RWPE2 (cell line): ENCODE data around the gene OXSR1.

Experiments used
- ATAC-seq: fragments of 200-7000 bp; cut with Tn5 transposase; 3 replicates; pipeline ENCODE4 v1.9.1; 2021; ENCODE audit warnings: low read depth
- DNase-seq: peaks from one replicate; pipeline ENCODE4 v3.0.0-alpha.2; 2020; ENCODE audit warnings: low spot score
- H3K27ac ChIP-seq: fragments of 450-650 bp; 2 replicates; pipeline ENCODE4 v1.5.1; 2017; ENCODE audit warnings: mild to moderate bottlenecking; ENCODE audit not compliant: poor library complexity, severe bottlenecking
- H3K27me3 ChIP-seq: fragments of 250-450 bp; sonication (Bioruptor Pico); 2 replicates; pipeline ENCODE4 v1.5.1; 2021; ENCODE audit warnings: mild to moderate bottlenecking, moderate library complexity; ENCODE audit not compliant: insufficient read depth, poor library complexity, severe bottlenecking
- H3K36me3 ChIP-seq: fragments of 250-450 bp; sonication (Bioruptor Pico); 2 replicates; pipeline ENCODE4 v1.5.1; 2020; ENCODE audit warnings: low read depth, mild to moderate bottlenecking, moderate library complexity
- H3K4me1 ChIP-seq: fragments of 250-450 bp; sonication (Bioruptor Pico); 2 replicates; pipeline ENCODE4 v1.5.1; 2021; ENCODE audit warnings: mild to moderate bottlenecking, moderate library complexity; ENCODE audit not compliant: insufficient read depth, poor library complexity, severe bottlenecking
- H3K4me3 ChIP-seq: fragments of 250-450 bp; sonication (Bioruptor Pico); 2 replicates; pipeline ENCODE4 v1.5.1; 2021; ENCODE audit warnings: mild to moderate bottlenecking, moderate library complexity; ENCODE audit not compliant: severe bottlenecking
- H3K9me3 ChIP-seq: fragments of 250-450 bp; sonication (Bioruptor Pico); 2 replicates; pipeline ENCODE4 v1.5.1; 2021; ENCODE audit warnings: mild to moderate bottlenecking, moderate library complexity; ENCODE audit not compliant: severe bottlenecking
- CTCF ChIP-seq: fragments of 450-650 bp; IDR thresholded peaks from one replicate; pipeline ENCODE4 v1.5.1; 2017; ENCODE audit warnings: mild to moderate bottlenecking, moderate library complexity; ENCODE audit not compliant: poor library complexity, severe bottlenecking

The OXSR1 gene

DNA sequence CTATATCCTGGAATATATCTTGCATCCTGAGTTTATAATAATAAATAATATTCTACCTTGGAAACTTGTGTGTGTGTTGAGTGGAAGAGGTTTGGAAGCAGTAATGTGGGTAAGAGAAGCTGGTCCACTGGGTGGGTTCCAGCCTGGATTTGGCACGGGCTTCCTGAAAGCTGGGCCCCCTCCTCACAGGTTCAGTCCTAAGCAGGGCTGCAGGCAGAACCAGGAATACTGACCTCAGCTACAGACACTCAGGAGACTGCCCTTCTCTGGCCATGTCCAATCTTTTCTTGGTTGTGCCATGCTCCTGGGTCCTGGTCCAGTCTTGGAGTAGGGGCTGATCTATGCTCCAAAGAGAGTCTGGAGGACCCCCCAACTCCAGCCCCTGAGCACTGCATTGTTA, 22.4 kb upstream of the OXSR1 start:
- TF ChIP-seq CTCF, result no peak
- DNase-seq, result no peak
- Histone ChIP-seq H3K36me3 (no peaks in the 10 kb centered on the region), H3K4me3 (no peak overlapping the region), H3K9me3 (no peaks in the 10 kb centered on the region), H3K27me3 (no peaks in the 10 kb centered on the region), H3K4me1 (peaks cover 6% of the 10 kb centered on the region), H3K27ac (no peak overlapping the region)
- no peak for ATAC-seq

- ATAC-seq, result no peak
- Histone ChIP-seq H3K4me3 (no peak overlapping the region), H3K4me1 (peaks cover 4% of the 10 kb centered on the region)
Observed at GRCh38 chr3:38143511-38143910, 21.8 kb upstream of the OXSR1 start.

GRCh38 chr3:38146504-38146903, 18.8 kb upstream of the OXSR1 start:
- no peak overlapping the region for H3K27ac ChIP-seq
- H3K9me3 ChIP-seq, result no peaks in the 10 kb centered on the region
- no peak overlapping the region for H3K4me3 ChIP-seq
- no peaks in the 10 kb centered on the region for H3K36me3 ChIP-seq
- no peak for DNase-seq
- H3K4me1 ChIP-seq, result peaks cover 6% of the 10 kb centered on the region
- TF ChIP-seq CTCF, result no peak
- ATAC-seq, result no peak
- H3K27me3 ChIP-seq, result no peaks in the 10 kb centered on the region

More at GRCh38 chr3:38143511-38143910, 21.8 kb upstream of the OXSR1 start:
- TF ChIP-seq CTCF, result no peak
- Histone ChIP-seq H3K27ac (no peak overlapping the region), H3K27me3 (no peaks in the 10 kb centered on the region), H3K36me3 (no peaks in the 10 kb centered on the region), H3K9me3 (no peaks in the 10 kb centered on the region)
- DNase-seq, result no peak

GRCh38 chr3:38147421-38147820, 17.9 kb upstream of the OXSR1 start:
- no peaks in the 10 kb centered on the region for H3K36me3 ChIP-seq
- no peaks in the 10 kb centered on the region for H3K27me3 ChIP-seq
- H3K4me3 ChIP-seq, result no peak overlapping the region
- no peak overlapping the region for H3K27ac ChIP-seq
- DNase-seq, result no peak
- TF ChIP-seq CTCF, result no peak
- H3K9me3 ChIP-seq, result no peaks in the 10 kb centered on the region
- no peak for ATAC-seq
- peaks cover 15% of the 10 kb centered on the region for H3K4me1 ChIP-seq

- DNase-seq, result no peak
- H3K36me3 ChIP-seq, result no peaks in the 10 kb centered on the region
Observed at GRCh38 chr3:38148311-38148882, 16.9 kb upstream of the OXSR1 start.

More at GRCh38 chr3:38148311-38148882, 16.9 kb upstream of the OXSR1 start:
- ATAC-seq, result no peak
- H3K27me3 ChIP-seq, result no peaks in the 10 kb centered on the region
- H3K27ac ChIP-seq, result no peak overlapping the region
- H3K4me1 ChIP-seq, result peaks cover 25% of the 10 kb centered on the region
- H3K4me3 ChIP-seq, result no peak overlapping the region
- TF ChIP-seq CTCF, result no peak
- H3K9me3 ChIP-seq, result no peaks in the 10 kb centered on the region
